ENCODE results near the gene SUPT3H. TPM values are rescaled to one million over a fixed set of nuclear protein-coding genes. Genes with fewer than 3 reads are reported as not detected.

SUPT3H gene
- total and polyA plus RNA-seq, 2 donors from 2014 or later: 10.1 to 12.5 TPM

GRCh38 chr6:44949596-44950201 is 428.0 kb downstream of the SUPT3H start:
- FAIRE-seq: no peak

DNA sequence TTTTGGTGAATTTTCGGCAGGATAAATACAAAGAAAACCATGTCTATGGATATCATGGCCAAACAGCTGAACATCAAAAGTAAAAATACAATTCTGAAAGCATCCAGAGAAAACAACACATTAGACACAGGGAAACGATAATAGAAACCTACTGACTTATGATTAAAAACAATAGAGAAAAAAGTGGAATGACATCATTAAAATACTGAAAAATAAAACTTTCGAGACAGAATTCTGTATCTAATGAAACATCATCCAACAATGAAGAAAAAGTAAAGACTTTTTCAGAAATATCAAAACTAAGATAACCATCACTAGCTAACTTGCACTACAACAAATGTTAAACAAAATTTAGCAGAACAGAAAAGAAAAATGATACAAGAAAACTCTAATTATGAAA is 434.2 kb downstream of the SUPT3H start:
- TF ChIP-seq CTCF (IDR thresholded peaks at IDR 0.05; ENCODE audit: borderline replicate concordance, extremely low read depth, insufficient read depth): no peak
- no peak overlapping the region for H3K4me3 ChIP-seq (ENCODE audit: low read length in 3 of 3)
- H3K9ac ChIP-seq (ENCODE audit: low read length in 3 of 3): no peak overlapping the region
- intact Hi-C loops (cut with DNase I): no loop called here
- H3K9me3 ChIP-seq (ENCODE audit: control insufficient read depth in 2 of 3, insufficient read depth in 1 of 3, low read length in 3 of 3): peaks cover 2 to 15% (median 11%) of the 10 kb centered on the region in 3 donors
- no peaks in the 10 kb centered on the region for H3K4me1 ChIP-seq (ENCODE audit: control insufficient read depth in 2 of 3, insufficient read depth in 2 of 3, low read depth in 1 of 3, low read length in 3 of 3)
- no peaks in the 10 kb centered on the region for H3K36me3 ChIP-seq (ENCODE audit: control insufficient read depth in 2 of 3, insufficient read depth in 3 of 3, low read length in 3 of 3)
- no peaks in the 10 kb centered on the region for H3K27me3 ChIP-seq (ENCODE audit: control insufficient read depth, insufficient read depth, low read length)
- FAIRE-seq (no peak), DNase-seq (no peak)
- H3K27ac ChIP-seq (ENCODE audit: low read depth in 2 of 2, low read length in 2 of 2): no peak overlapping the region

More at GRCh38 chr6:44949596-44950201, 428.0 kb downstream of the SUPT3H start:
- no peak for DNase-seq
- intact Hi-C loops (cut with DNase I): no loop called here
- Histone ChIP-seq H3K36me3 (ENCODE audit: control insufficient read depth in 2 of 3, insufficient read depth in 3 of 3, low read length in 3 of 3) (no peaks in the 10 kb centered on the region), H3K9ac (ENCODE audit: low read length in 3 of 3) (no peak overlapping the region), H3K4me1 (ENCODE audit: control insufficient read depth in 2 of 3, insufficient read depth in 2 of 3, low read depth in 1 of 3, low read length in 3 of 3) (no peaks in the 10 kb centered on the region), H3K27me3 (ENCODE audit: control insufficient read depth, insufficient read depth, low read length) (no peaks in the 10 kb centered on the region), H3K27ac (ENCODE audit: low read depth in 2 of 2, low read length in 2 of 2) (no peak overlapping the region), H3K4me3 (ENCODE audit: low read length in 3 of 3) (no peak overlapping the region), H3K9me3 (ENCODE audit: control insufficient read depth in 2 of 3, insufficient read depth in 1 of 3, low read length in 3 of 3) (peaks cover 2 to 17% (median 14%) of the 10 kb centered on the region in 3 donors)
- no peak for TF ChIP-seq CTCF (IDR thresholded peaks at IDR 0.05; ENCODE audit: borderline replicate concordance, extremely low read depth, insufficient read depth)

GRCh38 chr6:44942798-44943197 is 434.9 kb downstream of the SUPT3H start:
- no peaks in the 10 kb centered on the region for H3K27me3 ChIP-seq (ENCODE audit: control insufficient read depth, insufficient read depth, low read length)
- no peak overlapping the region for H3K27ac ChIP-seq (ENCODE audit: low read depth in 2 of 2, low read length in 2 of 2)
- H3K4me3 ChIP-seq (ENCODE audit: low read length in 3 of 3): no peak overlapping the region
- H3K36me3 ChIP-seq (ENCODE audit: control insufficient read depth in 2 of 3, insufficient read depth in 3 of 3, low read length in 3 of 3): no peaks in the 10 kb centered on the region
- H3K9me3 ChIP-seq (ENCODE audit: control insufficient read depth in 2 of 3, insufficient read depth in 1 of 3, low read length in 3 of 3): peaks cover 2 to 15% (median 11%) of the 10 kb centered on the region in 3 donors
- TF ChIP-seq CTCF (IDR thresholded peaks at IDR 0.05; ENCODE audit: borderline replicate concordance, extremely low read depth, insufficient read depth): no peak
- H3K9ac ChIP-seq (ENCODE audit: low read length in 3 of 3): no peak overlapping the region
- no peaks in the 10 kb centered on the region for H3K4me1 ChIP-seq (ENCODE audit: control insufficient read depth in 2 of 3, insufficient read depth in 2 of 3, low read depth in 1 of 3, low read length in 3 of 3)
- intact Hi-C loops (cut with DNase I): no loop called here
- DNase-seq (no peak), FAIRE-seq (no peak)

GRCh38 chr6:44942201-44942600 is 435.5 kb downstream of the SUPT3H start:
- no peak for DNase-seq
- no peaks in the 10 kb centered on the region for H3K4me1 ChIP-seq (ENCODE audit: control insufficient read depth in 2 of 3, insufficient read depth in 2 of 3, low read depth in 1 of 3, low read length in 3 of 3)
- H3K27ac ChIP-seq (ENCODE audit: low read depth in 2 of 2, low read length in 2 of 2): no peak overlapping the region
- H3K27me3 ChIP-seq (ENCODE audit: control insufficient read depth, insufficient read depth, low read length): no peaks in the 10 kb centered on the region
- no peaks in the 10 kb centered on the region for H3K36me3 ChIP-seq (ENCODE audit: control insufficient read depth in 2 of 3, insufficient read depth in 3 of 3, low read length in 3 of 3)
- no peak for FAIRE-seq
- intact Hi-C loops (cut with DNase I): no loop called here
- H3K4me3 ChIP-seq (ENCODE audit: low read length in 3 of 3): no peak overlapping the region
- peaks cover 2 to 15% (median 11%) of the 10 kb centered on the region in 3 donors for H3K9me3 ChIP-seq (ENCODE audit: control insufficient read depth in 2 of 3, insufficient read depth in 1 of 3, low read length in 3 of 3)
- TF ChIP-seq CTCF (IDR thresholded peaks at IDR 0.05; ENCODE audit: borderline replicate concordance, extremely low read depth, insufficient read depth): no peak
- H3K9ac ChIP-seq (ENCODE audit: low read length in 3 of 3): no peak overlapping the region
